Coronary artery (tissue), 2 donors: ENCODE results near the gene ARL17B.
"Not testable (repeated sequence)": the region's sequence is repeated elsewhere in the genome, so short reads cannot be mapped to it uniquely, and the experiment has no call there.

Experiments used
- DNase-seq: peaks from one replicate; pipeline ENCODE4 v3.0.0-alpha.2; 2017; ENCODE audit warnings: low spot score
- H3K27ac ChIP-seq, 2 donors: fragments of 200-600 bp; sonication (generic); one replicate each; pipeline ENCODE4 v1.5.1; 2016 to 2019
- H3K4me3 ChIP-seq: fragments of 200-600 bp; sonication (generic); 2 replicates; pipeline ENCODE4 v1.5.1; 2016; ENCODE audit warnings: mild to moderate bottlenecking, moderate library complexity

ARL17B gene

GRCh38 chr17:46244339-46244913 lies 117.1 kb downstream of the ARL17B start:
- not testable (repeated sequence) for H3K4me3 ChIP-seq, H3K27ac ChIP-seq, DNase-seq

DNA sequence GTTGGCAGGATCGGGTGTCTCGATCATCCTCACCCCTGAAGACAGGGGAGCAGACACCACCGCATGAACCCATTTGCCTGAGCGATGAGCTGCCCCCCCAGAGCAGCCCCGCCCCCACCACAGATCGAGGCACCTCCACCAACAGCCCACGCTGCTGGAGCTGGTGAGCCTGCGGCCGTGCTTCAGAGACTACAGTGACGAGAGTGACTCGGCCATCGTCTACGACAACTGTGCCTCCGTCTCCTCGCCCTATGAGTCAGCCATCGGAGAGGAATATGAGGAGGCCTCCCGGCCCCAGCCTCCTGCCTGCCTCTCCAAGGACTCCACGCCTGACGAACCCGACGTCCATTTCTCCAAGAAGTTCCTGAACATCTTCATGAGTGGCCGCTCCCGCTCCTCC lies 117.6 kb downstream of the ARL17B start:
- not testable (repeated sequence) for H3K27ac ChIP-seq, DNase-seq, H3K4me3 ChIP-seq

DNA sequence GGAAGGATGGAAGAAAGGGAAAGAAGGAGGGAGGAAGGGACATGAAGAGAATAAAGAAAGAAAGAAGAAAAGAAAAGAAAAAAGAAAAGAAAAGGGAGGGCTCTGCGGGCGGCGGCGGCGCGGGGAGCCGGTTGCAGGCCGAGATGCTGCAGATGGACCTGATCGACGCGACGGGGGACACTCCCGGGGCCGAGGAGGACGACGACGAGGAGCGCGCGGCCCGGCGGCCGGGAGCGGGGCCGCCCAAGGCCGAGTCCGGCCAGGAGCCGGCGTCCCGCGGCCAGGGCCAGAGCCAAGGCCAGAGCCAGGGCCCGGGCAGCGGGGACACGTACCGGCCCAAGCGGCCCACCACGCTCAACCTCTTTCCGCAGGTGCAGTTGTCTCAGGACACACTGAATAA lies 118.1 kb downstream of the ARL17B start:
- H3K27ac ChIP-seq, H3K4me3 ChIP-seq, DNase-seq: not testable (repeated sequence)

GRCh38 chr17:46231359-46231758 lies 130.2 kb downstream of the ARL17B start:
- not testable (repeated sequence) for H3K27ac ChIP-seq, H3K4me3 ChIP-seq, DNase-seq

- peak overlapping the region; percentile 2 to 71 for H3K27ac ChIP-seq
- H3K4me3 ChIP-seq: peak overlapping the region; percentile 96
- DNase-seq: peak; percentile 89
Observed at GRCh38 chr17:46225274-46225794, 136.2 kb downstream of the ARL17B start.

GRCh38 chr17:46224864-46225263 lies 136.7 kb downstream of the ARL17B start:
- peak overlapping the region; percentile 2 to 71 for H3K27ac ChIP-seq
- DNase-seq: not testable (repeated sequence)
- peak overlapping the region; percentile 96 for H3K4me3 ChIP-seq
